Measurements from ENCODE around the gene ZBTB32. TPM values are rescaled to one million over a fixed set of nuclear protein-coding genes. Genes with fewer than 3 reads are reported as not detected.

The ZBTB32 gene
- total and polyA plus RNA-seq, 2 of the 8 experiments (the other 6 are each of a cell fraction or from before 2014, with no cell fraction given), result 0.11 to 0.50 TPM

DNA sequence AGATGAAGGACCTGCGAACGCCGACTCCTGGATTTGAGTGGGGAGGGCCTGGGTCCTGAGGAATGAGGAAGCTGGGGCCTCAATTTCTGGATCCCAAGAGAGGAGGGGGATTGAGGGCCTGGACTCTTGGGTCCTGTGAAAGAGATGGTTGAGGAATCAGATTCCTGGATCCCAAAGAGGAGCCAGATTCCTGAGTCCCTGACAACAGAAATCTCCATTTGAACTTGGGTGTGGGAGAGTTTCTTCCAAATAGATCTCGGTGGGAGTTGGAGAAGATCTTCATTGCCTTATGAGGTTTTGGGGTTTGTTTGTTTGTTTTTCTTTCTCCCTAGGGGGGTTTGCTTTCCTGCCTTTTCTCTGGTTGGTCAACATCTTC is 41.7 kb downstream of the ZBTB32 start:
- H2BK15ac ChIP-seq (ENCODE audit: low read length), result no peak overlapping the region
- peaks cover 0 to 2% of the 10 kb centered on the region in 2 experiments for H4K20me1 ChIP-seq (replicated peaks in 1 of 2; ENCODE audit: control insufficient read depth in 1 of 2, insufficient read depth in 2 of 2, low read length in 2 of 2)
- H3K27ac ChIP-seq (ENCODE audit: low read depth, low read length), result no peak overlapping the region
- DNase-seq (ENCODE audit: low read depth in 1 of 2, low spot score in 2 of 2) (no peak), FAIRE-seq (no peak)
- H4K5ac ChIP-seq (ENCODE audit: insufficient read length, low read depth, low read length), result no peak overlapping the region
- peak overlapping the region; percentile 54 for H3K56ac ChIP-seq (replicated peaks; ENCODE audit: insufficient read length, low read depth, low read length)
- H3K36me3 ChIP-seq (ENCODE audit: control insufficient read depth in 2 of 4, insufficient read depth in 4 of 4, low read length in 3 of 4), result peaks cover 0 to 2% (median 0%) of the 10 kb centered on the region in 4 experiments; a peak in 1 of 8 replicates
- H3K79me2 ChIP-seq (ENCODE audit: control insufficient read depth in 1 of 2, insufficient read depth in 2 of 2, low read length in 2 of 2), result peaks cover 0 to 7% of the 10 kb centered on the region in 2 experiments; a peak in 1 of 4 replicates
- H2BK20ac ChIP-seq (ENCODE audit: low read length), result no peak overlapping the region
- H3K23me2 ChIP-seq (ENCODE audit: low read depth, low read length), result peaks cover 12% of the 10 kb centered on the region
- no peaks in the 10 kb centered on the region for H3K9me3 ChIP-seq (ENCODE audit: insufficient read depth in 2 of 2, low read depth in 1 of 2, low read length in 1 of 2)
- POLR2A ChIA-PET (ENCODE audit: partially characterized antibody), result interaction anchor here (0.9 to 2.7 kb wide), 17 partner anchors 9 to 268 kb away, joined by 3 to 23 read pairs (median 5); partner anchors contain the start of genes ALKBH6, ARHGAP33, HSPB6 and KIRREL2
- no peak overlapping the region for H3K18ac ChIP-seq (ENCODE audit: extremely low read depth, low read length)
- H3K23ac ChIP-seq (ENCODE audit: insufficient read length), result no peak overlapping the region
- no peak overlapping the region for H4K91ac ChIP-seq (replicated peaks; ENCODE audit: insufficient read length, low read length)
- H3K14ac ChIP-seq (ENCODE audit: insufficient read length), result no peak overlapping the region
- WGBS, 2 experiments (ENCODE audit: extremely low coverage in 1 of 2, insufficient coverage in 1 of 2, insufficient read length in 1 of 2, insufficient replicate concordance in 2 of 2, low coverage in 1 of 2, low lambda C conversion rate in 2 of 2, missing lambda C conversion rate in 1 of 2), result 70% methylated on average over 1 of the region's 4 CpGs; no CpG with 5 or more reads in 1 of the 2 experiments
- H2BK12ac ChIP-seq (ENCODE audit: low read depth, low read length), result no peak overlapping the region
- no peaks in the 10 kb centered on the region; the same call in none of the 2 replicates for H3K79me1 ChIP-seq (ENCODE audit: low read depth, low read length)
- no peak overlapping the region for H4K8ac ChIP-seq (ENCODE audit: extremely low read depth, insufficient read depth, low read length)
- no peak overlapping the region for H3K4ac ChIP-seq (replicated peaks; ENCODE audit: insufficient read length, low read depth, low read length)
- H2BK5ac ChIP-seq (ENCODE audit: low read depth, low read length), result peak overlapping the region; percentile 66; the same call in 1 of the 2 replicates
- peak overlapping the region in 3 of 4 experiments; percentile 41 to 82 (median 51); a peak in 3 of 7 replicates for H3K9ac ChIP-seq (replicated peaks in 1 of 4; ENCODE audit: extremely low read depth in 1 of 4, low read depth in 3 of 4, low read length in 3 of 4)
- H3K4me2 ChIP-seq (ENCODE audit: insufficient read depth in 1 of 2, low read depth in 2 of 2, low read length in 2 of 2), result peak overlapping the region; percentile 59 to 69
- CTCF ChIA-PET (ENCODE audit: partially characterized antibody), result interaction anchor here (0.9 kb wide), 2 partner anchors 74 to 148 kb away, joined by 3 read pairs; no protein-coding TSS in a partner anchor
- H2AFZ ChIP-seq (ENCODE audit: low read length), result no peak overlapping the region
- H3K27me3 ChIP-seq (replicated peaks in 1 of 4; ENCODE audit: control insufficient read depth in 3 of 4, extremely low read depth in 1 of 4, insufficient read depth in 3 of 4, low read length in 3 of 4), result no peaks in the 10 kb centered on the region
- H3K4me1 ChIP-seq (replicated peaks in 1 of 4; ENCODE audit: control insufficient read depth in 3 of 4, insufficient read depth in 4 of 4, low read length in 3 of 4), result peaks cover 0 to 4% (median 2%) of the 10 kb centered on the region in 4 experiments; a peak in 3 of 7 replicates
- H3K4me3 ChIP-seq (ENCODE audit: extremely low read depth in 1 of 4, insufficient read depth in 2 of 4, low read depth in 3 of 4, low read length in 4 of 4), result peak overlapping the region; percentile 65 to 95 (median 82)
- no peak overlapping the region for H2AK5ac ChIP-seq (ENCODE audit: low read depth, low read length)
- H2BK120ac ChIP-seq (replicated peaks; ENCODE audit: low read depth, low read length), result no peak overlapping the region
- TF ChIP-seq BACH1 (IDR thresholded peaks at IDR 0.05; ENCODE audit: low read length), result no peak
- no peak for TF ChIP-seq TEAD4 (IDR thresholded peaks at IDR 0.05; ENCODE audit: low read depth, low read length)
- no peak for TF ChIP-seq CTCF (IDR thresholded peaks at IDR 0.05; ENCODE audit: control extremely low read depth in 1 of 3, insufficient read depth in 1 of 3, low read depth in 1 of 3, low read length in 3 of 3)
- no peak for TF ChIP-seq RXRA (IDR thresholded peaks at IDR 0.05; ENCODE audit: insufficient read depth, low read depth, low read length)
